Measurements from ENCODE around the gene BDH1.
"Not testable (repeated sequence)": the region's sequence is repeated elsewhere in the genome, so short reads cannot be mapped to it uniquely, and the experiment has no call there.

BDH1 gene

GRCh38 chr3:197484204-197484901, 71.4 kb downstream of the BDH1 start:
- DNase-seq, result no peak

- DNase-seq, result no peak
Observed at GRCh38 chr3:197482001-197482400, 73.8 kb downstream of the BDH1 start.

DNA sequence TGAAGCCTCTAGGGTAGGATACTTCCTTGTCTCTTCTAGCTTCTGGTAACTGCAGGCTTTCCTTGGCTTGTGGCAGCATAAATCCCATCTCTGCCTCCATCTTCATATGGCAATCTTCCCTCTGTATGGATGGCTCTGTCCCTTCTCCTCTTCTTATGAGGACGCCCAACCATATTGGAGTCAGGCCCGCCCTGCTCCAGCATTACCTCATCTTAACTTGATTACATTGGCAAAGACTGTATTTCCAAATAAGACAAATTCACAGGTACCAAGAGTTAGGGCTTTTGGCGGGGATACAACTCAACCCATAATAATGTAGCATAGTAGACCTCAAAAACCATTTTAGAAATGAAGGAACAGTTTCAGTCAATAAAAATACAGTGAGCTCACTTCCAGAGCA, 75.4 kb downstream of the BDH1 start:
- no peak for DNase-seq

GRCh38 chr3:197478746-197479668, 76.8 kb downstream of the BDH1 start:
- no peak for DNase-seq

- not testable (repeated sequence) for DNase-seq
Observed at GRCh38 chr3:197477816-197478215, 78.0 kb downstream of the BDH1 start.

DNA sequence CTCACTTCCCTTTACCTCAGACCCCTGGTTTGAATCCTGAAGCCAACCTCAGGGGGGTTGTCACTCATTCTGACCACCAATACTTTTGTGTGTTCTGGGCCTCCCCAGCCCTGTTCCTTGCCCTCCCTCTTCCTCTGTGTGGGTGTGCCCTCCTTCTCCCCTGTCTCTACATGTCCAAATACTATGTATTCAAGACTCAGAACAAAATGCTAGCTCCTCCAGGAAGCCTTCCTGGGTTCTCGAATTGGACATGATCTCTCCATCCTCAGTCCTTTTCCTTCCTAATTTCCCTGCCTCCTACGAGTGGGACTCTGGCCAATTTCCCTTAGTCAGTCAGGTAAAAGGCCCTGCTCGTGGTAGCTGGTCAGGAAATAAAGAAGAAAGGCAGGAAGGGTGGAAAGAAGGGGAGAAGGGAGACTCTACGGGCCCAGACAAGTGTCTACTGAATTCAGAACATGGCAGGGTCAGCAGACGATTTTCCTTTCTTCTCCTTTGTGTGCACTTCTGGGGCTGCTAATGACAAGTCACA, 79.7 kb downstream of the BDH1 start:
- DNase-seq, result no peak

GRCh38 chr3:197475514-197475913, 80.3 kb downstream of the BDH1 start:
- no peak for DNase-seq

- no peak for DNase-seq
Observed at GRCh38 chr3:197472151-197472550, 83.6 kb downstream of the BDH1 start.

DNA sequence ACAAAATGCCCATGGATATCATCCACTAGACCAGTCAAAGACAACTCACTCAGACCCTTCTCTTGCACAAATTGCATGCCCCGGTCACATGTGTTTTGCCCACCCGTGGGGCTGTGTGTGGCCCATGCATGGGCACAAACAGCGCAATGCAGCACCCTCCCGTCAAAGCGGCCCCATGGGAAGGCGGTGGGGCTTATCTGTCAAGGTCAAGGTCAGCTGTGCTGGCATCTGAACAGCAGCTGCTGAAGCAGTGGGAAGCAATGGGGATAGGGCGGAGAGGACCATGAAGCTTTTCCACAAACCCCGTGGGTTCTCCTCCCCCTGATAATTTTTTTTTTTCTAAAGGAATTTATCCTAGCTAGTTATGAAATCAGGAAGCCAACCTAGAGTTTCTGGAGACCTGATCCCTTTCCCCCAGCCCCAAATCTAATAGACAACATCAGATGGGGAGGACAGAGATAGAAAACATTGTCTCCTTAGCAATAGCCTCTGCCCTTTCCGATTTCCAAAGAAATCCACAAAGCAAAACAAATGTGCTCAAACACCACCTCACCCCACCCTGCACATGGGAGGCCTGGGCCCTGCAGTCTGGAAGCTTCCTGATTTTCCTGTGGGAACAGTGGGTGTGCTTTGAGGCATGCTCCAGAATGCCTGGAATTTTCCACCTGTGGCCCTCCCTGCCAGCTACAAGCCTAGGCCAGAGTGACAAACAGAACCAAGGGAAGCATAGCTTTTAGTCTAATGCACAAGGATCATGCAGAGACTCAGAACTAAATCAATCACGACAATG, 84.4 kb downstream of the BDH1 start:
- no peak for DNase-seq

- DNase-seq, result no peak
Observed at GRCh38 chr3:197468866-197469382, 86.8 kb downstream of the BDH1 start.

DNA sequence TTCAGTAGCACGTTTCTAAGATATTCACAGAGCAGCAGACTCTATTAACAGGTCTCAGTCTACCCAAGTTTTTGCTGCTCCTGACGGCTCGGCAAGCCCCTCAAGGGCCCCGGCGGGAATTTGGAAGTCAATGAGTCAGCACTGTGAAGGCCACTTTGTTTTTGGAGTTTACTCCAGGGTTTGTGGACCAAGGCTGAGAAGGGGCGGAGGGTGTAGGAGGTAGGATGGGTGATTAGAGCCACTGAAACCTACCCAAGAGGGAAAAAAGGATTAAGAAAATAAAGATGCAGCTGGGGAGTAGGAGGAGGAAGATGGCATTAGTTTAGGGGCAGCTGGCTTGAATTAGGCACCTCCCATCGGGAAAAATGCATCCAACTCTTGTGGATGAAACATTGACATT, 87.6 kb downstream of the BDH1 start:
- no peak for DNase-seq

GRCh38 chr3:197466586-197467399, 89.0 kb downstream of the BDH1 start:
- no peak for DNase-seq

GRCh38 chr3:197465996-197466549, 89.7 kb downstream of the BDH1 start:
- no peak for DNase-seq

DNA sequence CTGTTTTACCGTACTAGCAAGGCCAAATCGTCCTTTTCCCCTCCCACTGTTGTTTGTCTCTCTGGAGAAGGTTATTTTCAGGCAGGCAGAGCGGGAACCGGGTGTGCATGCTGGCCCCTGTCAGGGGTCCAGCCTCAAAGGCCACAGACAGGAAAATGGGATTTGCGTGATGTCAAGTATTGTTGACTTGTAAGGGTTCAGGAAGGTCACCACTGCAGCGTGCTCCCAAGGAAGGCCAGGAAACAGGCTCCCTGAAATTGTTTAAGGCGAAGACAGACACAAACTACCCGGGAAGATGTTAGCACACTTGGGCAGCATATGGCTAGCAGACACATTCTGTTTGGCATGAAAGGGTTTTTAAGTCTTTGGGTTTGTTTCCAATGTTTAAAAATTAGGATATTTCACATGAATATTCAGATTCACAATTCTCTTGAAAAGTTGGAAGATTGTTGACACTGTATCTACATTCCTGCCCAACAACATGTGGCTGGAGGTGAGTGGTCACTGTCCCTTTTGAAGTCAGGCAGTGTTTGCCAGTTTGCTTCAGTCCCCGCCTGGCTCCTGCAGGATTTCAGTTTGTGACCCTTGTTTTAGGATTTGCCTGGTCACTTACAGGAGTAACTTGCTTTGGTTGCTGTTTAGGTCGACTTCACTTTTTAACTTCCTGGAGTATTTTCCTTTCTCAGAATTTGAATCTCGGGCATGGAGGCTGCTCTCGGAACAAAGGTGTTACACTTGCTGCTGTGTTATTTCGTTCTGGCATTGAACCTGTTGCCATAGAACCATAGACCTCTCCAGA, 90.4 kb downstream of the BDH1 start:
- no peak for DNase-seq

DNA sequence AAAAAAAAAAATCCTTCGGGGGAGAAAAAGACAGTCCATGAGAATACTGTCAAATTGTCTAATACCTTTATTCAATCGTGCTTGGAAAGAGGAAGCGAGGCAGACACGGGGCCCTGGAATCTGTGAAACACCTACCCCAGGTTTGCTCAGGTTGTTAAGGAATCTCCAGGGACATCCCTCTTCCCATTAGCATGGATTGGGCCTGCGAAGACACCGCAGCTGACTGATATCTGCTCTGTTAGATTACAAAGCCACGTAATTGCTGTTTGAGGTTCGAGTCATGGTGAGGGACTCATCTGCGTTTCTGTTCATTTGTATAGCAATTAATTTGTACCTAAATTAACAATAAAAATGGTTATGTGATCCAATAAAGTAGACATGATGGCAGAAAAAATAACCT, 91.0 kb downstream of the BDH1 start:
- no peak for DNase-seq

DNA sequence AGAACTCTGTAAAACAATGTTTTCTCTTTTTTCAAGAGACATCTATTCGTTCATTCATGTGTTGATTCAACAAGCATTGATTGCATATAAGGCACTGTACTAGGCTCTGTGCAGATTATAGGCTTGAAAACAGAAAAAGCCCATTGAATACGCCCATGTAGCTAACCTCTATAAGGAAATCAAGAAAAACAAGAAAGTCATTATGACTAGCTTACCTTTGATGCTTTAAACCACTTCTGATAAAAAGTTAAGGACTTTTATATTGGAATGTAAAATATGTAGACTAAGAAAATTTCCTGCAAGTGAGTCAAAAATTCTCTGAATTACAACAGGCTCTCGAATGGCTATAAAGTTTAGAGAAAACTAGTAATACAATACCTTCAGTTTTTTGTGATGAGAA, 92.5 kb downstream of the BDH1 start:
- DNase-seq, result no peak

DNA sequence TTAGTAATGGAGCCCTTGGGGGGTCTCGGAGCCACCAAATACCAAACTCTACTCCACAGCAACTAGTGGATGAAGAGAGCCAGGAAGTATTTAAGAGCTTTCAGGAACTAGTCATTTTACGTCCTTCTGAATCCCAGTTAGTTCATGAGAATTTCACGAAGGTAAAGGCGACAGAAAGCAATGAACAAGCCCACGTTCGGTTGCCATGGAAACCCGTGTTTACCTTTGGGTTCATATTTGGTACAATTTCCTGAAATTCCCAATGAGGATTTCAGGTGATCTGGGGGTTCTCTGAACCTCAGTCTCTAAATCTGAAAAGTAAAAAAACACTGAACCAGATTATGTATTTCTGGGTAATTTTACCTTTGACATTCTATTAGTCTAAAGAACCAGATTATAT, 93.0 kb downstream of the BDH1 start:
- DNase-seq, result no peak

GRCh38 chr3:197460639-197461038, 95.1 kb downstream of the BDH1 start:
- no peak for DNase-seq

GRCh38 chr3:197460002-197460401, 95.8 kb downstream of the BDH1 start:
- peak in 1 of 5 experiments; percentile 22 for DNase-seq
